Adrenal gland (tissue), 5 donors: Measurements from ENCODE around the gene ENDOD1.

Experiments used
- CTCF ChIP-seq, 6 experiments: fragments of 450-650 bp in 4 of 6; fragments of 200-600 bp in 2 of 6; sonication (generic) in 1 of 6; IDR thresholded peaks; 1 replicate in 5 of 6; 2 replicates in 1 of 6; pipeline versions ENCODE4 v1.5.1 to v1.8.0; 2016 to 2021; ENCODE audit warnings: antibody characterized with exemption in 6 of 6, mild to moderate bottlenecking in 2 of 6, moderate library complexity in 1 of 6
- POLR2A ChIP-seq, 2 donors: fragments of 450-650 bp; IDR thresholded peaks; one replicate each; pipeline ENCODE4 v1.6.1; 2017; ENCODE audit warnings: antibody characterized with exemption in 2 of 2, mild to moderate bottlenecking in 2 of 2, moderate library complexity in 1 of 2
- donor health status: DM: no; HTN: no; CAD: no.

- TF ChIP-seq CTCF (IDR thresholded peaks at IDR 0.05): no peak
- TF ChIP-seq POLR2A (IDR thresholded peaks at IDR 0.05): no peak
These were observed 29.9 kb downstream of the ENDOD1 start for GRCh38 chr11:95119361-95120060.
